ENCODE results near the gene NACA. TPM values are rescaled to one million over a fixed set of nuclear protein-coding genes. Genes with fewer than 3 reads are reported as not detected.
"Not testable (repeated sequence)": the region's sequence is repeated elsewhere in the genome, so short reads cannot be mapped to it uniquely, and the experiment has no call there.

Gene NACA
- total RNA-seq, 1 experiment from 2014 or later: 896 TPM

GRCh38 chr12:56758728-56759262, 33.7 kb upstream of the NACA start:
- POLR2A ChIA-PET: no interaction called here
- RAD21 ChIA-PET (ENCODE audit: low non-redundant PET in 1 of 2, low total read pairs in 2 of 2, uncharacterized antibody in 2 of 2, unreplicated experiment in 2 of 2): no interaction called here
- DNase-seq (ENCODE audit: low read depth, low spot score) (no peak), ATAC-seq (no peak)
- no peak overlapping the region for H3K4me2 ChIP-seq (ENCODE audit: low read length)
- no peaks in the 10 kb centered on the region for H3K36me3 ChIP-seq (ENCODE audit: control insufficient read depth in 1 of 2, insufficient read depth in 2 of 2, low read length in 2 of 2)
- BruUV-seq (replicated peaks): no TSS peak
- H3K9me2 ChIP-seq (ENCODE audit: insufficient read depth): no peaks in the 10 kb centered on the region
- no peak overlapping the region for H3K27ac ChIP-seq (ENCODE audit: low read depth, low read length)
- no peaks in the 10 kb centered on the region for H3K79me2 ChIP-seq (ENCODE audit: insufficient read depth, low read length)
- CTCF ChIA-PET: interaction anchor here (2.9 kb wide), 1 partner anchor 242 kb away, joined by 11 read pairs; no protein-coding TSS in a partner anchor
- H3K4me3 ChIP-seq (replicated peaks in 1 of 2; ENCODE audit: low read depth in 1 of 2, low read length in 2 of 2): no peak overlapping the region
- H3K27me3 ChIP-seq (ENCODE audit: insufficient read depth, low read length): no peaks in the 10 kb centered on the region
- H2AFZ ChIP-seq (ENCODE audit: low read depth, low read length, poor library complexity, severe bottlenecking): no peak overlapping the region
- peaks cover 3 to 15% of the 10 kb centered on the region in 2 experiments; a peak in 2 of 4 replicates for H3K9me3 ChIP-seq (ENCODE audit: control insufficient read depth in 1 of 2, insufficient read depth in 1 of 2, low read depth in 1 of 2, low read length in 2 of 2)
- no peaks in the 10 kb centered on the region for H4K20me1 ChIP-seq (ENCODE audit: insufficient read depth)
- intact Hi-C loops (cut with micrococcal nuclease): loop anchor here (5.0 kb wide), 2 partner anchors 249 to 304 kb away; partner anchors contain the start of gene ZBTB39
- no peak overlapping the region for H3K9ac ChIP-seq (ENCODE audit: low read length)
- H3K4me1 ChIP-seq (ENCODE audit: control insufficient read depth in 1 of 2, insufficient read depth in 2 of 2, low read length in 2 of 2): no peaks in the 10 kb centered on the region
- no peak for TF ChIP-seq ZFX (IDR thresholded peaks at IDR 0.05)
- no peak for TF ChIP-seq MAX (IDR thresholded peaks at IDR 0.05)
- TF ChIP-seq CBX3 (IDR thresholded peaks at IDR 0.05; ENCODE audit: low read depth): peak; percentile 81; the same call in 1 of the 2 replicates
- TF ChIP-seq ATF3 (IDR thresholded peaks at IDR 0.05): no peak
- no peak for TF ChIP-seq REST (IDR thresholded peaks at IDR 0.05; ENCODE audit: low read depth)

GRCh38 chr12:56757971-56758370, 32.9 kb upstream of the NACA start:
- H3K4me2 ChIP-seq (ENCODE audit: low read length); H3K4me1 ChIP-seq (ENCODE audit: control insufficient read depth in 1 of 2, insufficient read depth in 2 of 2, low read length in 2 of 2); H2AFZ ChIP-seq (ENCODE audit: low read depth, low read length, poor library complexity, severe bottlenecking); H3K79me2 ChIP-seq (ENCODE audit: insufficient read depth, low read length); H3K36me3 ChIP-seq (ENCODE audit: control insufficient read depth in 1 of 2, insufficient read depth in 2 of 2, low read length in 2 of 2); H3K27me3 ChIP-seq (ENCODE audit: insufficient read depth, low read length); H4K20me1 ChIP-seq (ENCODE audit: insufficient read depth); H3K27ac ChIP-seq (ENCODE audit: low read depth, low read length); RAD21 ChIA-PET (ENCODE audit: low non-redundant PET in 1 of 2, low total read pairs in 2 of 2, uncharacterized antibody in 2 of 2, unreplicated experiment in 2 of 2); BruUV-seq (replicated peaks); H3K9ac ChIP-seq (ENCODE audit: low read length); H3K4me3 ChIP-seq (replicated peaks in 1 of 2; ENCODE audit: low read depth in 1 of 2, low read length in 2 of 2); ATAC-seq; H3K9me2 ChIP-seq (ENCODE audit: insufficient read depth); DNase-seq (ENCODE audit: low read depth, low spot score): not testable (repeated sequence)
- H3K9me3 ChIP-seq (ENCODE audit: control insufficient read depth in 1 of 2, insufficient read depth in 1 of 2, low read depth in 1 of 2, low read length in 2 of 2): peaks cover 3 to 15% of the 10 kb centered on the region in 2 experiments; a peak in 2 of 4 replicates
- POLR2A ChIA-PET: interaction anchor here (1.2 kb wide), 1 partner anchor 33 kb away, joined by 5 read pairs; the partner anchor contains the start of gene NACA
- intact Hi-C loops (cut with micrococcal nuclease): loop anchor here (1.0 to 5.0 kb wide), 3 partner anchors 229 to 304 kb away; partner anchors contain the start of gene ZBTB39
- CTCF ChIA-PET: interaction anchor here (1.0 to 2.9 kb wide), 2 partner anchors 230 to 243 kb away, joined by 3 to 11 read pairs; no protein-coding TSS in a partner anchor

Data from HCT116 (cell line).